GM19324 (cell line): ENCODE measurements around the gene PLG.
"Not testable (repeated sequence)": the region's sequence is repeated elsewhere in the genome, so short reads cannot be mapped to it uniquely, and the experiment has no call there.

ENCODE experiments used
- ATAC-seq: cut with Tn5 transposase; IDR thresholded peaks from one replicate; pipeline ENCODE4 v1.9.1; 2021; ENCODE audit warnings: mild to moderate bottlenecking, moderate library complexity; ENCODE audit not compliant: unreplicated experiment, low FRiP score

Gene PLG

GRCh38 chr6:160697826-160698225, 4.2 kb upstream of the PLG start:
- ATAC-seq = no peak

GRCh38 chr6:160704688-160705087, 2.6 kb downstream of the PLG start:
- ATAC-seq = not testable (repeated sequence)

GRCh38 chr6:160708993-160709392, 6.9 kb downstream of the PLG start:
- ATAC-seq = not testable (repeated sequence)

- ATAC-seq = no peak
These were observed 12.8 kb downstream of the PLG start for GRCh38 chr6:160714731-160715316.

- ATAC-seq = no peak
These were observed 28.9 kb downstream of the PLG start for GRCh38 chr6:160730911-160731310.

- ATAC-seq = peak; percentile 83
These were observed 31.1 kb downstream of the PLG start for GRCh38 chr6:160733050-160733646.

GRCh38 chr6:160734627-160735026, 32.6 kb downstream of the PLG start:
- no peak for ATAC-seq

- no peak for ATAC-seq
These were observed 33.5 kb downstream of the PLG start for GRCh38 chr6:160735523-160735922.

GRCh38 chr6:160737934-160738333, 35.9 kb downstream of the PLG start:
- no peak for ATAC-seq

- ATAC-seq = no peak
These were observed 37.9 kb downstream of the PLG start for GRCh38 chr6:160739955-160740354.

GRCh38 chr6:160741012-160741411, 39.0 kb downstream of the PLG start:
- peak; percentile 98 for ATAC-seq

GRCh38 chr6:160742090-160742489, 40.0 kb downstream of the PLG start:
- ATAC-seq = peak; percentile 57

GRCh38 chr6:160750276-160750689, 48.2 kb downstream of the PLG start:
- no peak for ATAC-seq

GRCh38 chr6:160753211-160753610, 51.2 kb downstream of the PLG start:
- ATAC-seq = not testable (repeated sequence)

GRCh38 chr6:160755165-160755564, 53.1 kb downstream of the PLG start:
- ATAC-seq = no peak

GRCh38 chr6:160756021-160756420, 54.0 kb downstream of the PLG start:
- no peak for ATAC-seq

GRCh38 chr6:160756871-160757270, 54.8 kb downstream of the PLG start:
- no peak for ATAC-seq

GRCh38 chr6:160764847-160765246, 62.8 kb downstream of the PLG start:
- ATAC-seq = no peak

GRCh38 chr6:160765412-160765811, 63.4 kb downstream of the PLG start:
- ATAC-seq = no peak

GRCh38 chr6:160766657-160766988, 64.6 kb downstream of the PLG start:
- no peak for ATAC-seq

GRCh38 chr6:160766989-160767646, 65.1 kb downstream of the PLG start:
- peak; percentile 92 for ATAC-seq

GRCh38 chr6:160767647-160768019, 65.6 kb downstream of the PLG start:
- ATAC-seq = no peak
